BLaER1 treated with 17β-estradiol and CSF1 and Interleukin-3, amounts not matched to agents 10 nM and 100 nM (cell line): ENCODE measurements around the gene CNIH2.
A peak's percentile ranks its signal among the peaks of the same experiment; 100 is the strongest.
"Not testable (repeated sequence)": the region's sequence is repeated elsewhere in the genome, so short reads cannot be mapped to it uniquely, and the experiment has no call there.

Experiments used
- H3K27ac ChIP-seq, 11 experiments: shearing (Covaris generic); formaldehyde crosslinking; 2 replicates each; pipeline ENCODE4 v1.8.1; 2022
- H3K27me3 ChIP-seq, 11 experiments: shearing (Covaris generic); formaldehyde crosslinking; 2 replicates each; pipeline ENCODE4 v1.8.1; 2022
- H3K36me3 ChIP-seq, 11 experiments: shearing (Covaris generic); formaldehyde crosslinking; 2 replicates each; pipeline ENCODE4 v1.8.1; 2022
- H3K4me1 ChIP-seq, 10 experiments: shearing (Covaris generic); formaldehyde crosslinking; 2 replicates each; pipeline ENCODE4 v1.8.1; 2022
- H3K4me2 ChIP-seq, 11 experiments: shearing (Covaris generic); formaldehyde crosslinking; 2 replicates each; pipeline ENCODE4 v1.8.1; 2022
- H3K4me3 ChIP-seq, 10 experiments: shearing (Covaris generic); formaldehyde crosslinking; 2 replicates each; pipeline ENCODE4 v1.8.1; 2022
- H3K9ac ChIP-seq, 11 experiments: shearing (Covaris generic); formaldehyde crosslinking; 2 replicates each; pipeline ENCODE4 v1.8.1; 2022
- H3K9me3 ChIP-seq, 11 experiments: shearing (Covaris generic); formaldehyde crosslinking; replicated peaks in 1 of 11; 2 replicates each; pipeline ENCODE4 v1.8.1; 2022
- H4K20me1 ChIP-seq, 11 experiments: shearing (Covaris generic); formaldehyde crosslinking; 2 replicates each; pipeline ENCODE4 v1.8.1; 2022
- Cebpa-rat ChIP-seq, 11 experiments: shearing (Covaris generic); IDR thresholded peaks; 2 replicates each; pipeline ENCODE4 v1.8.1; 2022

Gene CNIH2

GRCh38 chr11:66302656-66303055, 24.7 kb downstream of the CNIH2 start:
- no peaks in the 10 kb centered on the region for H3K4me1 ChIP-seq
- H3K27ac ChIP-seq = no peak overlapping the region
- H3K4me3 ChIP-seq = no peak overlapping the region
- no peaks in the 10 kb centered on the region for H3K27me3 ChIP-seq
- no peak for TF ChIP-seq Cebpa-rat (IDR thresholded peaks at IDR 0.05)
- no peaks in the 10 kb centered on the region; a peak in 1 of 22 replicates for H4K20me1 ChIP-seq
- H3K36me3 ChIP-seq = no peaks in the 10 kb centered on the region
- H3K9me3 ChIP-seq = no peaks in the 10 kb centered on the region
- no peak overlapping the region for H3K9ac ChIP-seq
- H3K4me2 ChIP-seq = no peak overlapping the region

- Histone ChIP-seq H3K4me1 (peaks cover 16 to 43% (median 34%) of the 10 kb centered on the region in 10 experiments), H3K9me3 (no peaks in the 10 kb centered on the region), H3K4me2 (peak overlapping the region in 3 of 11 experiments; percentile 3 to 83 (median 24); a peak in 2 of 22 replicates), H3K9ac (peak overlapping the region in 1 of 11 experiments; percentile 13; a peak in 1 of 22 replicates), H4K20me1 (peaks cover 0 to 9% (median 0%) of the 10 kb centered on the region in 11 experiments; a peak in 6 of 22 replicates), H3K27me3 (no peaks in the 10 kb centered on the region), H3K27ac (no peak overlapping the region), H3K4me3 (no peak overlapping the region), H3K36me3 (no peaks in the 10 kb centered on the region)
- TF ChIP-seq Cebpa-rat (IDR thresholded peaks at IDR 0.05) = no peak
These were observed 31.5 kb downstream of the CNIH2 start for GRCh38 chr11:66309475-66309874.

- H3K4me3 ChIP-seq = no peak overlapping the region
- peaks cover 0 to 17% (median 2%) of the 10 kb centered on the region in 11 experiments; a peak in 10 of 22 replicates for H4K20me1 ChIP-seq
- 0 out of 22 replicates have a peak overlapping the region, but pooled peaks of 2 of the 11 experiments have one; percentile 24 to 74 for H3K9ac ChIP-seq
- no peak for TF ChIP-seq Cebpa-rat (IDR thresholded peaks at IDR 0.05)
- no peak overlapping the region for H3K27ac ChIP-seq
- H3K4me2 ChIP-seq = peak overlapping the region in 4 of 11 experiments; percentile 3 to 89 (median 82); a peak in 5 of 22 replicates
- no peaks in the 10 kb centered on the region for H3K9me3 ChIP-seq
- H3K36me3 ChIP-seq = no peaks in the 10 kb centered on the region
- peaks cover 24 to 51% (median 42%) of the 10 kb centered on the region in 10 experiments for H3K4me1 ChIP-seq
- no peaks in the 10 kb centered on the region for H3K27me3 ChIP-seq
These were observed 32.3 kb downstream of the CNIH2 start for GRCh38 chr11:66310324-66310723.

GRCh38 chr11:66310803-66311440, 32.9 kb downstream of the CNIH2 start:
- H3K9me3 ChIP-seq, H3K36me3 ChIP-seq, H3K4me3 ChIP-seq, H3K27me3 ChIP-seq: not testable (repeated sequence)
- peak overlapping the region in 10 of 11 experiments; percentile 64 to 89 (median 76); a peak in 18 of 22 replicates for H3K4me2 ChIP-seq
- peak overlapping the region in 10 of 11 experiments; percentile 64 to 80 (median 75); a peak in 12 of 22 replicates for H3K9ac ChIP-seq
- H3K4me1 ChIP-seq = peaks cover 30 to 57% (median 48%) of the 10 kb centered on the region in 10 experiments
- peaks cover 0 to 23% (median 7%) of the 10 kb centered on the region in 11 experiments; a peak in 12 of 22 replicates for H4K20me1 ChIP-seq
- H3K27ac ChIP-seq = peak overlapping the region in 1 of 11 experiments; percentile 17; a peak in 2 of 22 replicates

- TF ChIP-seq Cebpa-rat (IDR thresholded peaks at IDR 0.05) = no peak
- Histone ChIP-seq H3K27ac (peak overlapping the region; percentile 33 to 82 (median 72); a peak in 21 of 22 replicates), H3K27me3 (no peaks in the 10 kb centered on the region), H3K4me1 (peaks cover 36 to 63% (median 54%) of the 10 kb centered on the region in 10 experiments), H3K4me2 (peak overlapping the region; percentile 64 to 89 (median 77)), H3K9ac (peak overlapping the region; percentile 64 to 80 (median 75)), H3K36me3 (no peaks in the 10 kb centered on the region), H3K4me3 (peak overlapping the region; percentile 55 to 72 (median 60)), H4K20me1 (peaks cover 0 to 29% (median 10%) of the 10 kb centered on the region in 11 experiments; a peak in 12 of 22 replicates), H3K9me3 (no peaks in the 10 kb centered on the region)
These were observed 33.5 kb downstream of the CNIH2 start for GRCh38 chr11:66311470-66311964.

- TF ChIP-seq Cebpa-rat (IDR thresholded peaks at IDR 0.05) = no peak
- peak overlapping the region; percentile 33 to 82 (median 72); a peak in 21 of 22 replicates for H3K27ac ChIP-seq
- H3K36me3 ChIP-seq = no peaks in the 10 kb centered on the region
- peaks cover 0 to 32% (median 12%) of the 10 kb centered on the region in 11 experiments; a peak in 12 of 22 replicates for H4K20me1 ChIP-seq
- H3K4me2 ChIP-seq = peak overlapping the region; percentile 64 to 89 (median 77)
- peaks cover 40 to 67% (median 57%) of the 10 kb centered on the region in 10 experiments for H3K4me1 ChIP-seq
- peak overlapping the region; percentile 55 to 72 (median 60) for H3K4me3 ChIP-seq
- H3K27me3 ChIP-seq = no peaks in the 10 kb centered on the region
- no peaks in the 10 kb centered on the region for H3K9me3 ChIP-seq
- H3K9ac ChIP-seq = peak overlapping the region; percentile 64 to 80 (median 75)
These were observed 34.1 kb downstream of the CNIH2 start for GRCh38 chr11:66311965-66312548.

- Histone ChIP-seq H3K27me3 (no peaks in the 10 kb centered on the region), H3K4me2 (peak overlapping the region; percentile 98 to 100 (median 100)), H3K4me1 (peaks cover 47 to 73% (median 63%) of the 10 kb centered on the region in 10 experiments), H3K9ac (peak overlapping the region; percentile 81 to 92 (median 87)), H3K9me3 (no peaks in the 10 kb centered on the region), H3K27ac (peak overlapping the region; percentile 73 to 98 (median 94)), H4K20me1 (peaks cover 0 to 32% (median 12%) of the 10 kb centered on the region in 11 experiments; a peak in 12 of 22 replicates), H3K4me3 (peak overlapping the region; percentile 60 to 80 (median 69)), H3K36me3 (no peaks in the 10 kb centered on the region)
- TF ChIP-seq Cebpa-rat (IDR thresholded peaks at IDR 0.05) = no peak
These were observed 34.8 kb downstream of the CNIH2 start for GRCh38 chr11:66312549-66313320.

- TF ChIP-seq Cebpa-rat (IDR thresholded peaks at IDR 0.05) = no peak
- Histone ChIP-seq H3K27me3 (no peaks in the 10 kb centered on the region), H3K9me3 (no peaks in the 10 kb centered on the region), H3K4me3 (peak overlapping the region; percentile 52 to 80 (median 69)), H4K20me1 (peaks cover 0 to 32% (median 12%) of the 10 kb centered on the region in 11 experiments; a peak in 12 of 22 replicates), H3K9ac (peak overlapping the region; percentile 81 to 92 (median 87)), H3K36me3 (no peaks in the 10 kb centered on the region), H3K4me2 (peak overlapping the region; percentile 98 to 100 (median 100)), H3K27ac (peak overlapping the region; percentile 73 to 98 (median 94)), H3K4me1 (peaks cover 55 to 81% (median 71%) of the 10 kb centered on the region in 10 experiments)
These were observed 35.6 kb downstream of the CNIH2 start for GRCh38 chr11:66313321-66314185.
